HG03521 (cell line): ENCODE data around the gene STAT5B.
"Not testable (repeated sequence)": the region's sequence is repeated elsewhere in the genome, so short reads cannot be mapped to it uniquely, and the experiment has no call there.

Source experiments
- ATAC-seq: cut with Tn5 transposase; IDR thresholded peaks from one replicate; pipeline ENCODE4 v1.9.1; 2021; ENCODE audit warnings: mild to moderate bottlenecking, moderate library complexity; ENCODE audit not compliant: unreplicated experiment

STAT5B gene

GRCh38 chr17:42307362-42307927, 31.3 kb upstream of the STAT5B start:
- no peak for ATAC-seq

- no peak for ATAC-seq
Observed at GRCh38 chr17:42306385-42306667, 30.1 kb upstream of the STAT5B start.

GRCh38 chr17:42305543-42306384, 29.6 kb upstream of the STAT5B start:
- no peak for ATAC-seq

- not testable (repeated sequence) for ATAC-seq
Observed at GRCh38 chr17:42305031-42305330, 28.8 kb upstream of the STAT5B start.

- no peak for ATAC-seq
Observed at GRCh38 chr17:42304187-42305030, 28.2 kb upstream of the STAT5B start.

DNA sequence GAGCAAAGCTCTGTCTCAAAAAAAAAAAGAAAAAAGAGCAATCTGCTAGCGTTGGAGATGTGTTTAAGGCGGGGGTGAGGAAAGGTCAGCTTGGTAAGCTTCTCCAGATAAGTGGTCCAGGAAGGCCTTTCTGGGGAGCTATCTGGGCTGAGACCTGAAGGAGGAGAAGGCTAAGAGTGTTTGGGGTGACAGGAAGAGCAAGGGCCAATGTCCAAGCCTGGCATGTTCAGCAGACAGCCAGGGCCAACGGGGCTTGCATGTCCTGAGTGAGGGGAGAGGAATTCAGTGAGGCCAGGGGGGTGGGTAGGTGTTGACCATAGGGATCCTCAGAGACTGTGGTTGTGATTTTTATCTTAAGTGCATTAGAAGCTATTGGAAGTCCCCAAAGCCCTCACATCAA, 27.5 kb upstream of the STAT5B start:
- ATAC-seq: no peak

DNA sequence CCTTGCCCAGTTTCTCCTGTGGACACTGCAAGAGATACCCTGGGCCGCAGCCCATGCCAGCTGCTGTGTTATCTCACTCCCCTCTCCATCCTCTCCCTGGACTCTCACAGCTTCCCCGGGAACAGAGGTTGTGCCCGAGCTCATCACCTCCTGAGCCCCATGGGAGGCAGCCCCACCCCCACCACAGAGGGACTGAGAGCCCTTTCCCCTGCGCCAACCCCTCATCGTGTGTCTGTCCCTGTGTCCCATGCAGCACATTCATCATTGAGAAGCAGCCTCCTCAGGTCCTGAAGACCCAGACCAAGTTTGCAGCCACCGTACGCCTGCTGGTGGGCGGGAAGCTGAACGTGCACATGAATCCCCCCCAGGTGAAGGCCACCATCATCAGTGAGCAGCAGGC, 24.8 kb upstream of the STAT5B start:
- ATAC-seq: no peak

GRCh38 chr17:42299913-42300312, 23.7 kb upstream of the STAT5B start:
- ATAC-seq: not testable (repeated sequence)

DNA sequence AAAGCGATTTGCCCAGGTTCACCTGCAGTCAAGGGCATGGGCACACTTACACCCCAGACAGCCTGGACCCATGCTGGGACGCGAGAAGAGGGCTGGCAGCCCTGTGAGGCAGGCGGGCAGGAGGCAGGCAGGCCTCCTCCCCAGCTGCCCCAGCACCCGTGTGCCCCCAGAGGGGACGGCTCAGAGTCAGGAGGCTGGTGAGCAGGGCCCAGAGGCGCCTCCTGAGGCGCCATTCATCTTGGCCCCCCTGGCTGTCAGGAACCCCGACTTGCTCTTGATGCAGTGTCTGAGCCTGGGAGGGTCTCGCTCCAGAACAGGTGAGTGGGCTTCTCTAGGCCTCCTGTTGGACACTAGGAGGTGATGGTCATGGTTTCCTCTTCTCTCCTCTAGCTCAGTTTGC, 23.2 kb upstream of the STAT5B start:
- not testable (repeated sequence) for ATAC-seq

DNA sequence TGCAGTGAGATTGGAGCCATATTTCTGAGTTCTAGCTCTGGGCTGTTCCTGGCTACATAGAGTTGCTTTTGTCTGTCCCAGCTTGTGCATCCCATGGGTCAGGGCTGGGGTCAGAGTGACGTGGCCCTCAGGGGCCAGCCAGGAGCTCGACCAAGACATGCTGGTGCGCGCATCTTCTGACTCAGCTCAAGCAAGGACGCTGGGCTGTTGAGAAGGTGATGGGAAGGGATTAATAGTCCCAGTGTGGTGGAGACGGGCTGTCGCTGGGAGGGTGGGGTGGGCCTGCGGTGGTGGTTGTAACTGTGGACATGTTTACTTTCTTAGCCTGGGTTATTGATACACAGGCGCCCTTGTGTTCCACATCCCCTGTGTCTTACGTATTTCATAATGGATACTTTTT, 21.6 kb upstream of the STAT5B start:
- not testable (repeated sequence) for ATAC-seq

DNA sequence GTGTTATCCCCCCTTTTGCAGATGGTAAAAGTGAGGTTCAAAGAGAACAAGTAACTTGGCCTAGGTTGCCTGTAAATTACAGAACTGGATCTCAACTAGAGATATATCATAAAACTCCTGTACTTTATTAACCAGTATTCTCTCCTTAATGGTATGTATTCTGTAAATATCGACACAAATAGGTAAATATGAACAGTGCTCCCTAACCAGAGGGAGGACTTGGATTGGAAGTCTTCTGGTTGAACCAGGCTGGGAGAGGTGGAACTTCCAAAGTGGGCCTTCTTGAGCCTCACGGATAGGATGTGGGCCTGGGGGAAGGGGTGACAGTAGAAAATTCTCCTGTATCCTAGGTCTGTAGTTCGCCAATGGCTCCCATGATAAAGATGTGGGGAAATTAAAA, 19.8 kb upstream of the STAT5B start:
- no peak for ATAC-seq

DNA sequence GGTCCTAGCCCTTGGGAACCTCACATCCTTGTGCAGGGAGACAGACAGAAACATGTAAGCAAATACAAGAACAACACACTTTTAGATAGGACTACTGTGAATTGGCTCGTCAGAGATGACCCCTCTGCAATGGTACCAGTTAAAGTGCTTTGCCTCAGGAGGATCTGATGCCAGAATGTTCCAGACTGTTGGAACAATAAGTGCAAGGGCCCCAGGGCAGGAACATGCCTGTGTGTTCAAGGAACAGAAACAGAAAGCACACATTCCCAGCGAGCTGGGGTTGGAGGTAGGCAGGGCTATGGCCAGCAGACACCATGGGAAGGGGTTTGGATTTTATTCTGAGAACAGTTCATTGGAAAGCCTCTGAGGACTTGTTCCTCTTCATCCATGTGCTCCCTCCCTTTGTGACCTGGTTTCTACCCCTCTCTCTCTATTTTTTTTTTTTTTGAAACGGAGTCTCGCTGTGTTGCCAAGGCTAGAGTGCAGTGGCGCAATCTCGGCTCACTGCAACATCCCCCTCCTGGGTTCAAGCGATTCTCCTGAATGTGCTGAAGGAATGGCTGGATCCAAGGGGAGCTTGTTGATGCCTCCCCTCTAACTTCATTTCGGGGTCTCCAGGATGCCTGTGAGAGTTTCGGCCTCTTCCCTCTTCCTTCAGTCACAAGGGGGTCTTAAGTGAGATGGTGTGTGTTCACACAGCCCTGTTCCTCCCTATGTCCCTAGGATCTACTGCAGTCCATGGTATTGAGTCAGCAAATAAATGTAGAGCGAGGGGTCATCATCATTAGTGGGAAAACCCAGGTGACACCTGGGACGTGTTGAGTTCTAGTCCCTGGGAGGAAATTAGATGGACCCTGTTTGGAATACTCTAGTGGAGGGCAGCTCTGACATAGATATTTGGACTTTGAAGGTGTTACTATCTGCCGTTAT, 18.5 kb upstream of the STAT5B start:
- no peak for ATAC-seq

- ATAC-seq: no peak
Observed at GRCh38 chr17:42291129-42291528, 14.9 kb upstream of the STAT5B start.

DNA sequence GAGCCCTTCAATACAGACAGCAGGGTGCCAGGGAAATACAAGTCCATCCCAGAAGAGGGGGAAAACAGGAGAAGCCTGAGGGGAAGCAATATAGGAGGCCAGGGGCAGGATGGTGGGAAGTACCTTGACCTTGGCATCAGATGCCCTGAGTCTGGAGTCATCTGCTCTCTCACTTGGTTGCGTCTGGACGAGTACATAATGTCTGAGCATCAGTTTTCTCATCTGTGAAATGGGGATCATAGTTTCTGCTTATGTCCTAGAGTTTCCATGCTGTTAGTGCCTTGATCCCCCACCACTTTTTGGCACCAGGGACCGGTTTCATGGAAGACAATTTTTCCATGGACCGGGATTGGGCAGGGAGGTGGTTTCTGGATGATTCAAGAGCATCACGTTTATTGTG, 14.4 kb upstream of the STAT5B start:
- no peak for ATAC-seq

GRCh38 chr17:42289611-42290181, 13.5 kb upstream of the STAT5B start:
- ATAC-seq: no peak

GRCh38 chr17:42288803-42289610, 12.8 kb upstream of the STAT5B start:
- peak; percentile 16 for ATAC-seq

GRCh38 chr17:42287977-42288802, 12.0 kb upstream of the STAT5B start, which contains the start of gene STAT5A:
STAT5A (plus strand) TSS chr17:42288498; CDS start chr17:42289412, 914 bp downstream.
- peak; percentile 60 for ATAC-seq

- ATAC-seq: no peak
Observed at GRCh38 chr17:42287305-42287976, 11.2 kb upstream of the STAT5B start.
